Stimulated activated CD8-positive, alpha-beta memory T cell treated with anti-CD3 and anti-CD28 coated beads, Interleukin-4, amount 100 ng/mL, for 48 hours (primary cell): Measurements from ENCODE around the gene KCNK3.
"Not testable (repeated sequence)": the region's sequence is repeated elsewhere in the genome, so short reads cannot be mapped to it uniquely, and the experiment has no call there.

Source experiments
- DNase-seq: peaks from one replicate; pipeline ENCODE4 v3.0.0-alpha.2; 2020

KCNK3 gene

DNA sequence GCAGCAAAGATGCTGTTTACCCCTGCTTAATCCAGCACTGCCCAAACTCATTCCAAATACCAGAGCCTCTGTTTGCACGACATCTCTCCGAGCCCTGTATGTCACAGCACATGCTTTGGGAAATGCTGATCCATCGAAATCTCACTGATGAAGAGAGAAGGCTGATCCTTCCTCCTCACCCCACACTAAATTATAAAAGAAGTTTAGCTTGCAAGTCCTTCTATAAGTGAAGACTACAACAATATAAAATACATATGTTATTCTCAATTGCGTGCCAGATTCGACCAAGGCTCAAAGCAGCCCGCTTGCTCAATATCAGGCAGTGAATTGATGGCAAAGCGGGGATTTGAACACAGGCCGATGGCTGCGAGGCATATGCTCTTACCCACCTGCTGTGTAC lies 40.9 kb downstream of the KCNK3 start:
- no peak for DNase-seq

- no peak for DNase-seq
These were observed 42.6 kb downstream of the KCNK3 start for GRCh38 chr2:26735097-26735496.

DNA sequence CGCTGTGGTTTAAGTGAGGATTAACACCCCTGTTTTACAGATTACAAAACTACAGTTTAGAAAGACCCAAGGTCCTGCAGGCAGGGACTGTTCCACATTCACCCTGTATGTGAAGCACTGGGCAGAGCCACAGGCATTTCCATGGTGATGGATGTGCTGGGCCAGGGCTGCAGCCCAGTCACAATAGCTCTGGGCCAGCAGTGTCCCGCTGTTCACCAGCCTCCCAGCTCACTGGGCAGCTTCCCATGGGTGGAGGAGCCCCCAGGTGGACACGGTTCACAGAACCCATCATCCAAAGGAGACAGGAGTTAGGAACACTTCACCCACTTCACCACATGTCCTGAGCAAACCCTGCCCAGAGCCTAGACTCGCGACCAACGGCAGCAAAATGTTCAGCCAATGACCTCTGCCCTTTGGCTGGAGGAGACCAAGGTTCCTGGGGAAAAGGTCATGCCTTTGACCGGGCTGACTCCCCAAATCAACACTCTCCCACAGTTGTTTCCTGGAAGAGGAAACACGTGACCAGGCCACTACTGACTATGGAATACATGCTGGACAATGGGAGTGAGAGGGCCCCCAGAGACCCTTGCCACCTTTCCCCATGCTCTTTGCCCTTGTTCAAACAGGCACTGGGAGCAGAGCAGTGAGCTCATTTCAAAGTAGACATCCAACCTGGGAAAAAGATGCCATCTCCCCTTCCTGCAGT lies 43.5 kb downstream of the KCNK3 start:
- DNase-seq, result no peak

- DNase-seq, result no peak
These were observed 44.7 kb downstream of the KCNK3 start for GRCh38 chr2:26737221-26737620.

GRCh38 chr2:26738481-26738880 lies 46.0 kb downstream of the KCNK3 start:
- no peak for DNase-seq

DNA sequence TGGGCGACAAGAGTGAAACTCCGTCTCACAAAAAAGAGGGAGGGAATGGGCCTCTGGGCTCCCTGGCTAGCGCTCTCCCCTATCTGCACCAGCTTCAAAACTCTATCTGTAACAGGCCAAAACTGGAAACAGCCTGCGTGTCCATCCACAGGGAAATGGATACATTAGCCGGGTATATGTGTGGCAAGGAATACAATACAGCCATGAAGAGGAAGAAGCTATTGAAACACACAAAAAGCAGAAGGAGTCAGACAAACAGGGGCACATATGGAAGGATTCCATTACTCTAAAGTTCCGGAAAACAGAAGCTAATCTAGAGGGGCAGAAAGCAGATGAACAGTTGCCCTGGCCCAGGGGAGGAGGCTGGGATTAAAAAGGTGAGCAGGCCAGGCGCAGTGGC lies 47.0 kb downstream of the KCNK3 start:
- no peak for DNase-seq

DNA sequence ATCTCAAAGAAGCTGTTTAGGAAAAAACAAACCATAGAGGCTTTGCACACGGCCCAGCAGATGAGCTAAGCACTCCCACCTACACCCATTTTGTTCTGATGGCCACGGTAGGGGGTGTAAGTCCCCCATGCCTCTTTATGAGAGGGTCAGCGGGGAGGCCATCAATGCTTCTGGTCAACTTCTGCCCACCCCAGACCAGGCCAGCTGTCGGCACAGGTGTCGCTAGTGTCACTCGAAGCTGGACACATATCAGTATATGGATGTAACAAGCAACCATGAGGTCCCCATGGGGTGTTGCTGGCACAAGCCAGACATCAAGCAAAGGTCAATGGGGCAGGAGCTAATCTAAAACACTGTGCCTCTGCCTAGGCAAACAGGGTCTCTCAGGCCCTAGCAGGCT lies 47.8 kb downstream of the KCNK3 start:
- DNase-seq, result no peak

DNA sequence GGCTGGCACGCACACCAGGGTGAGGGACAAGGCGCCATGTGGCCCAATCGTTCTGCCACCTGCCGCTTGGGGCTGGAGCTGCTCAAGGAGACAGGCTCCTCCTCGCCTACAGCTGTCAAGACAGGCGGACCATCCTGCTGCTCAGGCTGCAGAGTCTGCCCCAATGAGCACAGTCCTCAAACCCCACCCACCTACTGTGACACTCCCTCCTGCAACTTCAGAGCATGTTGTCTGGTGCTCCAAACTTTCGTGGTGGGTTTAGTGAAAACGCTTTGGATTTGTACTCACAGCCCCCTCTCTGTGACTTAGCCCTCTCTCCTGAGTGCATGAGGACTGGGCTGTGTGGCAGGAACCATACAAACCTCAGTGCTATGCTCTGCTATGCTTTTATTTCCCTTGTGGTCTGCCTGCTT lies 48.4 kb downstream of the KCNK3 start:
- DNase-seq, result peak; percentile 42

- DNase-seq, result no peak
These were observed 49.7 kb downstream of the KCNK3 start for GRCh38 chr2:26742048-26742770.

DNA sequence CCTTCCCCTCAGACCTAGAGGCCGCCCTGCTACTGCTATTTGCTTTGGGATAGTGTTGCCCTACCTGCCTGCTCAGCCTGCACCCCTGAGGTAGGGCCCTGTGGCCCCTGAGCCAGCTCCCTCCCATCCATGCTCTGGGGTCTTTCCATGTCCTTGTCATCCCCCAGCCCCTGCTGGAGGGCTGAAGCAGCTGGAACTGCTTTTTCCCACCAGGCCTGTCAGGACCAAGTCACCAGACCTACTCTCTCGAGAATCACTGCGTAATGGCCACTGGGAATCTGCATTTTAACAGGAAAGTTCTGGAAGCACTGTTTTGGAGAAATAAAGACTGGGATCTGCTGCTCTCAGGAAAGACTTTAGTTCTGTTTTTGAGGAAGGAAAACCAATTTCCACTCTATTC lies 51.3 kb downstream of the KCNK3 start:
- DNase-seq, result no peak

GRCh38 chr2:26744953-26745352 lies 52.4 kb downstream of the KCNK3 start:
- DNase-seq, result no peak

DNA sequence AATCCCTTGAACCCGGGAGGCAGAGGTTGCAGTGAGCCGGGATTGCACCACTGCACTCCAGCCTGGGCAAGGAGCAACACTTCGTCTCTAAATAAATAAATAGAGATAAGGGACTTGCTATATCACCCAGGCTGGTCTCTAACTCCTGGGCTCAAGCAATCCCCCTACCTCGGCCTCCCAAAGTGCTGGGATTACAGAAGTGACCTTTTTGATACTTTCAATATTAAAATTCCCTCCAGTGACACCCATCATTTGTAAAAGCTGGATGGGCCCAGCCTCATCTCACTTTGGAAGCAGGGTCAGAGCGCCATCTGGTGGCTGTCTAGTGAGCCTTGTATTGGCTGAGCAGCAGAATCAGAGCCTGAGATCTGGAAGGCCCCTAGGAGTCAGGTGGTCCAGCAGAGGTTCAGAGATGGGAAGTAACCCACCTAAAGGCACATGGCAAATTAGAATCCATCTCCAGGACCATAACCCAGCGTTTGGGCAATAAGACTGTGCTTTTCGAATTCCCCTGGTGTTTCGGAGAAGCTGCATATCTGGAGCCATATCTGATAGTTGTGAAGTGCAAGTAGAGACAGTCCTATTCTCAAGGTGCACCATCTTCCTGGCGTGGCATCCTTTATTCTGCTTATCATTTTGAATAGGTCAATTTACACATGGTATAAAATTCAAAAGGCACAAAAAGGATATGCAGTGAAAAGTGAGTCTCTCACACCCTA lies 53.2 kb downstream of the KCNK3 start:
- DNase-seq, result peak; percentile 92

DNA sequence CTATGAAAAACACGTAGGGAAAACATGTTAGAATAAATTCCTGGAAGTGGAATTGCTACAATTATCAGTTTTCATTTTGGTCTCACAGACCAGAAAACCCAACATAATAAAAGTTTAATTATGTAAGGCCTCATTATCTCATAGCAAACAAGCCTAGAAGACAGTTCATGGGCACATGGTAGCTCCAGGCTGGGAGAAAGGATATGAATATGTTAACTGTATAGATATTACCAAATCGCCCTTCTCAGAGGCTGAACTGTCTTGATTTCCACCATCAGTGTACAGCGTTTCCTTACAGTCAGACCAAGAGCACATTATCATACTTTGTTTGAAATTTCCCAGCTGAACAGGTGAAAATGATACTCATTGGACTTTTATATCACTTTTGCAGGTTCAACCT lies 54.4 kb downstream of the KCNK3 start:
- DNase-seq, result no peak

GRCh38 chr2:26749787-26750420 lies 57.4 kb downstream of the KCNK3 start:
- not testable (repeated sequence) for DNase-seq

GRCh38 chr2:26750467-26750866 lies 57.9 kb downstream of the KCNK3 start:
- DNase-seq, result not testable (repeated sequence)

DNA sequence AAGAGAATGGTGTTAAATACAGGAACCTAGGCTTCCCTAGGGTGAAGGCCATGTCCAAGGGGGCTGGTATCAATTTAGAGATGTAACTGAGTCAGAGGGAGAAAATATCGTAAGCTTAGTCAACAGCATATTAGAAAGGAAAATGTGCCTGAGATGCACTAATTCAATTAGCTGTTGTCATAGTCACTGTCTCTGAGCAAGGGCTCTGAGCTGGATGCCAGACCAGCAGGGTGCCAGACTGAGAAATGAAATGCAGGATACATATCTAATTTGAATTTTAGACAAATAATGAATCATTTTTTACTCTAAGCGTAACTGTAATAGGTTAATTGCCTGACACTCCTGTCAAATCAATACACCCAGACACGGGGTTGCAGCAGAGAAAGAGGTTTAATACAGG lies 60.1 kb downstream of the KCNK3 start:
- no peak for DNase-seq

- no peak for DNase-seq
These were observed 62.0 kb downstream of the KCNK3 start for GRCh38 chr2:26754539-26754938.

- DNase-seq, result no peak
These were observed 62.6 kb downstream of the KCNK3 start for GRCh38 chr2:26754972-26755670.

DNA sequence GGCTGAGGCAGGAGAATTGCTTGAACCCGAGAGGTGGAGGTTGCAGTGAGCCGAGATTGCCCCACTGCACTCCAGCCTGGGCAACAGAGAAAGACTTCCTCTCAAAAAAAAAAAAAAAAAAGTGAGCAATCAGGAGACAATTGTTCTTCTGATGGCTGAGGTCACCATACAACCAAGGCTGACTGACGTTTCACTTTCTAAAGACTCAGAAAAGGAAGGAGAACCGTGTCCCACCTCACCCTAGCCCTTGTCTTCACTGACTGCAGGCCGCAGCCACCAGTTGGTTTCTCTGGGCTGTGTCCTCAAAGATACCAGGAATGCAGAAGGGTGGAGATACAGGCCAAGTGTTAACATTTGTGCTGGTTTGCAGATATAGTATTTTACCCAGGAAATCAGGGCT lies 63.8 kb downstream of the KCNK3 start:
- DNase-seq, result no peak

DNA sequence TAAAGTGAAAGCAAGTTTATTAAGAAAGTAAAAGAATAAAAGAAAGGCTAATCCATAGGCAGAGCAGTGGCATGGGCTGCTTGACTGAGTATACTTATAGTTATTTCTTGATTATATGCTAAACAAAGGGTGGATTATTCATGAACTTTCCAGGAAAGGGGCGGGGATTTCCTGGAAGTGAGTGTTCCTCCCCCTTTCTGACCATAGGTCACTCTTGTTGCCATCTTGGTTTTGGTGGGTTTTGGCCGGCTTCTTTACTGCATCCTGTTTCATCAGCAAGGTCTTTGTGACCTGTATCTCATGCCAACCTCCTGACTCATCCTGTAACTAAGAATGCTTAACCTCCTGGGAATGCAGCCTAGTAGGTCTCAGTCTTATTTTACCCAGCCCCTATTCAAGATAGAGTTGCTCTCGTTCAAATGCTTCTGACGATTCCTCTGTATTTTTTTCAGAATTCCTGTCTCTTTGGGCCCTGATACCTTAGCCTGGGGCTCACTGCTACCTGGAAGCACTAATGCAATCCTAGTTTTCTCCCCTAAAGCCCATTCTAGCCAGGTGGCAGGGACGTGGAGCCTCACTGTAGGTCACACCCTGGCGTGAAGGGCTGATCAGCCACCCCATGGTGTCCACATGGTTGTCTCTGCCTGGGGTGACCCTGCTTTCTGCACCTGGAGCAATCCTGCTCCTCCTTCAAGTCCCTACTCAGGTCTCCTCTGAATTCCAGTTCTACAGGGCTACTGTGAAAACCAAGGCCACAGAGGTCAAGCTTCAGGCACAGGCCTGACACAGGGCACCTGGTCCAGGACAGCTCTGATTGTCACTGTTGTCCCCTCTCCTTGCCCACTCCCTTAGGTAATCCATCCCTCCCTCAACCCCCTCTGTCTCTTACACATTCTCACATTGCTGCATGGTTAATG lies 65.6 kb downstream of the KCNK3 start:
- DNase-seq, result peak; percentile 53

GRCh38 chr2:26758790-26759321 lies 66.3 kb downstream of the KCNK3 start:
- no peak for DNase-seq
